Neural progenitor cell (in vitro differentiated cells): ENCODE results near the gene VAMP1. TPM values are rescaled to one million over a fixed set of nuclear protein-coding genes. Genes with fewer than 3 reads are reported as not detected.

Experiments
- DNase-seq: peaks from one replicate; pipeline ENCODE4 v3.0.0-alpha.2; 2016; ENCODE audit warnings: low spot score
- H2AFZ ChIP-seq: fragments of 200-600 bp; sonication (generic); replicated peaks from 2 replicates; pipeline ENCODE4 v1.6.1; 2016; ENCODE audit warnings: antibody characterized with exemption
- H3F3A ChIP-seq: fragments of 200-600 bp; sonication (generic); 2 replicates; pipeline ENCODE4 v1.6.1; 2016; ENCODE audit warnings: antibody characterized with exemption, low read depth
- H3K27ac ChIP-seq: fragments of 200-600 bp; sonication (generic); 2 replicates; pipeline ENCODE4 v1.5.1; 2016; ENCODE audit warnings: mild to moderate bottlenecking
- H3K27me3 ChIP-seq: fragments of 200-600 bp; sonication (generic); 2 replicates; pipeline ENCODE4 v1.6.1; 2016; ENCODE audit warnings: mild to moderate bottlenecking, moderate library complexity
- H3K36me3 ChIP-seq: fragments of 200-600 bp; sonication (generic); 2 replicates; pipeline ENCODE4 v1.5.1; 2016
- H3K4me1 ChIP-seq: fragments of 200-600 bp; sonication (generic); 2 replicates; pipeline ENCODE4 v1.6.1; 2016; ENCODE audit warnings: mixed run types
- H3K4me2 ChIP-seq: fragments of 200-600 bp; sonication (generic); 2 replicates; pipeline ENCODE4 v1.6.1; 2016
- H3K4me3 ChIP-seq: fragments of 200-600 bp; sonication (generic); 2 replicates; pipeline ENCODE4 v1.5.1; 2016
- H3K79me2 ChIP-seq: fragments of 200-600 bp; sonication (generic); 2 replicates; pipeline ENCODE4 v1.6.1; 2016; ENCODE audit warnings: low read depth
- H3K9ac ChIP-seq: fragments of 200-600 bp; sonication (generic); 2 replicates; pipeline ENCODE4 v1.6.1; 2016
- H3K9me3 ChIP-seq: fragments of 200-600 bp; sonication (generic); 2 replicates; pipeline ENCODE4 v1.5.1; 2016; ENCODE audit warnings: low read depth
- H4K20me1 ChIP-seq: fragments of 200-600 bp; sonication (generic); 2 replicates; pipeline ENCODE4 v1.6.1; 2016; ENCODE audit warnings: low read depth
- H3K27ac Mint-ChIP-seq: 3 replicates; pipeline ENCODE4 v1.8.0; 2021; ENCODE audit warnings: mixed read lengths
- H3K27me3 Mint-ChIP-seq: 2 replicates; pipeline ENCODE4 v1.8.0; 2022; ENCODE audit warnings: low read depth, mild to moderate bottlenecking, inconsistent platforms, moderate library complexity, mixed read lengths; ENCODE audit not compliant: insufficient read depth
- H3K36me3 Mint-ChIP-seq: 3 replicates; pipeline ENCODE4 v1.8.0; 2021; ENCODE audit warnings: mixed read lengths
- H3K4me1 Mint-ChIP-seq: 3 replicates; pipeline ENCODE4 v1.8.0; 2021; ENCODE audit warnings: mixed read lengths
- H3K4me3 Mint-ChIP-seq: 3 replicates; pipeline ENCODE4 v1.8.0; 2021; ENCODE audit warnings: mild to moderate bottlenecking, moderate library complexity, mixed read lengths
- H3K9me3 Mint-ChIP-seq: 3 replicates; pipeline ENCODE4 v1.8.0; 2020; ENCODE audit warnings: mixed read lengths
- CTCF ChIP-seq: fragments of 200-600 bp; sonication (generic); IDR thresholded peaks from 2 replicates; pipeline ENCODE4 v1.5.1; 2017; ENCODE audit warnings: antibody characterized with exemption, mild to moderate bottlenecking
- EZH2 ChIP-seq: fragments of 200-600 bp; sonication (generic); IDR thresholded peaks from 2 replicates; pipeline ENCODE4 v1.6.1; 2017; ENCODE audit warnings: antibody characterized with exemption, mild to moderate bottlenecking, moderate library complexity
- EZH2phosphoT487 ChIP-seq: fragments of 200-600 bp; sonication (generic); IDR thresholded peaks from 2 replicates; pipeline ENCODE4 v1.6.1; 2017; ENCODE audit warnings: antibody characterized with exemption
- total RNA-seq: library from RNA; depleted of rRNA; stranded (reverse); fragments of >200 nt; gene quantifications from 2 replicates; pipeline ENCODE4 v1.2.3, GENCODE V29; 2015; ENCODE audit warnings: low replicate concordance

Gene VAMP1
- total RNA-seq, 1 donor from 2014 or later = 14.3 TPM

DNA sequence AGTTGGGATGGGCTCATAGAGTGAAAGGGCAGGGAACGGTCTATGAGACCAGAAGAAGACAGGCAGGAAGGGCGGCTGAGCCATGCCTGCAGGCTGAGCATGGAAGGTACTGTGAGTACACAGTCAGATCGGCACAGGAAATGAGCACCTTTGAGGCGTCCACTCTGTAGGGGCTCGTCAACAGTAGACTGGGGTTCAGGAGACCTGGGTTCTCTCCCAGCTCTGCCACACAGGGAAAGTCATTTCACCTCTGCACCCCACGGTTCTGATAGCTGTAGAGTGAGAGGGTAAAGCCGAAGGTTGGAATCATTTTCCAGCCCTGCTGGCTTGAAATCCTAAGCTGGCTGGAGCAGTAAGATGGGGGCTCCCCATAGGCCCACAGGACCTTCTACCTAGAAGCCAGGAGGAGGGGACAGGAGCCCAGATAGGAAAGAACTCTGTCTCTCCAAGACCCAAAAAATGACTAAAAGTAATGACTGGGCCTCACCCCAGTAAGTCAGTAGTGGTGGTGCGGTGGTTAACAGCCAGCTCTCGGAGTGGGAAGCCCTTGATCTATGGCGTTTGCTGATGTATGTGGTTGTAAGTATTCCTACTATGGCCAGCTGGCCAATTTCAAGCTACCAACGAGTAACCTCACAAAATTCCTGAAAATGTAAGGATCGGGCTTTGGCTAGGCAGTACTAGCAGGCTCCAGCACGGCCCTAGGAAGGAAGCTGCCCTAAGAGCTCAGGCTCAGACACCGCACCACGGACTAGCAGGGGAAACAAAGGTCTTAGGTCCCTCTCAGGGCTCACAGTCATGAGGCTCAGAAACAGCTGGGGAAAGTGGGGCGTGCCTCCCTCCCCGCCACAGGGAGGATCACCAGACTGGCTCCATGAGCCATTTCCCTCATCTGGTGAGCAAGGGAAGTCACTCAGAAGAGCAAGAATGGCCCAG, 36.0 kb downstream of the VAMP1 start:
- H3K4me1 Mint-ChIP-seq = peaks cover 12% of the 10 kb centered on the region
- H3K27ac Mint-ChIP-seq = no peak overlapping the region
- Histone ChIP-seq H3K36me3 (no peaks in the 10 kb centered on the region), H4K20me1 (no peaks in the 10 kb centered on the region), H3K27ac (no peak overlapping the region), H3K9me3 (no peaks in the 10 kb centered on the region), H3K4me2 (no peak overlapping the region), H3K4me3 (no peak overlapping the region), H2AFZ (no peak overlapping the region), H3K79me2 (no peaks in the 10 kb centered on the region), H3K27me3 (no peaks in the 10 kb centered on the region), H3K4me1 (peaks cover 3% of the 10 kb centered on the region), H3K9ac (no peak overlapping the region), H3F3A (no peaks in the 10 kb centered on the region)
- H3K9me3 Mint-ChIP-seq = no peaks in the 10 kb centered on the region
- H3K36me3 Mint-ChIP-seq = no peaks in the 10 kb centered on the region
- no peaks in the 10 kb centered on the region for H3K27me3 Mint-ChIP-seq
- DNase-seq = no peak
- H3K4me3 Mint-ChIP-seq = no peak overlapping the region
- TF ChIP-seq EZH2phosphoT487 (no peak), CTCF (no peak), EZH2 (no peak)

DNA sequence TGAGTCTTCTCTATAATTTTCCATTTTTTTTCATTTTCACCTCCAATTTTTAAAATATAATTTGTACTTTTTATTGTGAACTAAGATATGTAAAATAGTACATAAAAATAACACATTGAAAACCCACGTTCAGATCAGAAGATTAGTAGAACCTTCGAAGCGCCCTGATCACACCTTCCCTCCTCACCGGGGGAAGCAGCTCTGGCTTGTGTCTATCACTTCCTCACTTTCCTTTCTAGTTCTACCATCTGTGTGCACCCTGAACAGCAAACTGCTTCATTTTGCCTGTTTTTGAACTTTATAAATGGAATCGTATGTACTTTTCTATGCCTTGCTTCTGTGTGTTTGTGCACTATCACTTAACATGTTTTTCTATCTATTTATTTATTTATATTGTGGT, 37.5 kb downstream of the VAMP1 start:
- no peak overlapping the region for H3K4me3 ChIP-seq
- no peak overlapping the region for H3K4me3 Mint-ChIP-seq
- no peak overlapping the region for H2AFZ ChIP-seq
- H3F3A ChIP-seq = no peaks in the 10 kb centered on the region
- no peaks in the 10 kb centered on the region for H3K9me3 ChIP-seq
- H3K27ac Mint-ChIP-seq = no peak overlapping the region
- H3K4me2 ChIP-seq = no peak overlapping the region
- H3K27ac ChIP-seq = no peak overlapping the region
- no peak for DNase-seq
- H3K9me3 Mint-ChIP-seq = no peaks in the 10 kb centered on the region
- TF ChIP-seq EZH2phosphoT487 (no peak), EZH2 (no peak), CTCF (no peak)
- H3K4me1 ChIP-seq = peaks cover 3% of the 10 kb centered on the region
- no peak overlapping the region for H3K9ac ChIP-seq
- peaks cover 12% of the 10 kb centered on the region for H3K4me1 Mint-ChIP-seq
- no peaks in the 10 kb centered on the region for H3K36me3 Mint-ChIP-seq
- no peaks in the 10 kb centered on the region for H4K20me1 ChIP-seq
- no peaks in the 10 kb centered on the region for H3K36me3 ChIP-seq
- H3K27me3 Mint-ChIP-seq = no peaks in the 10 kb centered on the region
- no peaks in the 10 kb centered on the region for H3K79me2 ChIP-seq
- H3K27me3 ChIP-seq = no peaks in the 10 kb centered on the region

GRCh38 chr12:6430124-6430989, 40.1 kb downstream of the VAMP1 start:
- no peaks in the 10 kb centered on the region for H3K27me3 Mint-ChIP-seq
- H3F3A ChIP-seq = no peaks in the 10 kb centered on the region
- H3K36me3 ChIP-seq = no peaks in the 10 kb centered on the region
- H4K20me1 ChIP-seq = no peaks in the 10 kb centered on the region
- DNase-seq = no peak
- H3K9ac ChIP-seq = no peak overlapping the region
- H3K27ac ChIP-seq = no peak overlapping the region
- H3K4me1 Mint-ChIP-seq = peaks cover 20% of the 10 kb centered on the region
- H3K79me2 ChIP-seq = no peaks in the 10 kb centered on the region
- no peaks in the 10 kb centered on the region for H3K27me3 ChIP-seq
- peak overlapping the region; percentile 1 for H2AFZ ChIP-seq
- peaks cover 3% of the 10 kb centered on the region for H3K4me1 ChIP-seq
- no peaks in the 10 kb centered on the region for H3K9me3 Mint-ChIP-seq
- no peaks in the 10 kb centered on the region for H3K36me3 Mint-ChIP-seq
- no peak overlapping the region for H3K4me3 Mint-ChIP-seq
- TF ChIP-seq EZH2phosphoT487 = no peak
- no peak for TF ChIP-seq CTCF
- no peak for TF ChIP-seq EZH2
- no peak overlapping the region for H3K4me3 ChIP-seq
- H3K27ac Mint-ChIP-seq = peak overlapping the region; percentile 24
- H3K4me2 ChIP-seq = no peak overlapping the region
- H3K9me3 ChIP-seq = no peaks in the 10 kb centered on the region
